ENCODE data around the gene IGFL2.

The IGFL2 gene

GRCh38 chr19:46126086-46126580 is 21.9 kb upstream of the IGFL2 start:
- Histone ChIP-seq H3K36me3 (replicated peaks) (no peaks in the 10 kb centered on the region), H3K27me3 (ENCODE audit: low read depth) (peaks cover 41% of the 10 kb centered on the region), H3K4me1 (no peaks in the 10 kb centered on the region), H3K4me3 (no peak overlapping the region), H3K9me3 (no peaks in the 10 kb centered on the region)
- DNase-seq (ENCODE audit: low spot score in 2 of 2), result no peak
- in situ Hi-C loops (cut with MboI; ENCODE audit: low sequenced_read_pairs), result no loop called here

GRCh38 chr19:46131485-46132143 is 16.4 kb upstream of the IGFL2 start:
- DNase-seq (ENCODE audit: low spot score in 2 of 2), result no peak
- H3K4me1 ChIP-seq, result peaks cover 4% of the 10 kb centered on the region; the same call in 1 of the 2 replicates
- H3K27me3 ChIP-seq (ENCODE audit: low read depth), result peaks cover 24% of the 10 kb centered on the region
- H3K4me3 ChIP-seq, result no peak overlapping the region
- H3K9me3 ChIP-seq, result no peaks in the 10 kb centered on the region
- in situ Hi-C loops (cut with MboI; ENCODE audit: low sequenced_read_pairs), result no loop called here
- no peaks in the 10 kb centered on the region for H3K36me3 ChIP-seq (replicated peaks)

DNA sequence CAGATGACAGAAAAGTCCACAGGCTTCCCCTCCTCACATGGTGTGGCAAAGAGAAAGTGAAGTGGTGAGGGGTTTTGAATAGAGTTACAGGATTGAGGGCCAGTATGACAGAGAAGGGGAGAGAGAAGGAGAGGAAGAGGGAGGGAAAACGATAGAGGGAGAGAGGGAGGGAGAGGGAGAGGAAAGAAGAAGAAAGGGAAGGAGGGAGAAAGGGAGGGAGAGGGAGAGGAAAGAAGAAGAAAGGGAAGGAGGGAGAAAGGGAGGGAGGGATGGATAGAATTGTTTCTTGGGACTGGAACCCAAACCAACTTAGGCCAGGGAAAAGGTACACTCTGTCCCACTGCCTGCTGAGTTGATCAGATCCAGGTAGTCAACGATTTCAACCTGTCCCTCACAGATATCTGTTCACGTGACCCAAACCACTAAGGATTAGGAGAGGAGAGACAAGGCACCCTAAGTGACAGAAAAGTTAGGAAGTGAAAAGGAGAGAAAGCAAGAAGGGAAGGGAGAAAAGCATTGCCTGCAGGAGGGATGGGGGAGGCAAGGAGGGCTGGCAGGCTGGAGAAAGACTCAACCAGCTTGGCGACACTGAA is 15.4 kb upstream of the IGFL2 start:
- Histone ChIP-seq H3K27me3 (ENCODE audit: low read depth) (peaks cover 21% of the 10 kb centered on the region), H3K36me3 (replicated peaks) (no peaks in the 10 kb centered on the region), H3K4me3 (no peak overlapping the region), H3K4me1 (peaks cover 4% of the 10 kb centered on the region; the same call in 1 of the 2 replicates), H3K9me3 (no peaks in the 10 kb centered on the region)
- in situ Hi-C loops (cut with MboI; ENCODE audit: low sequenced_read_pairs), result no loop called here
- DNase-seq (ENCODE audit: low spot score in 2 of 2), result no peak

GRCh38 chr19:46133101-46133627 is 14.9 kb upstream of the IGFL2 start:
- in situ Hi-C loops (cut with MboI; ENCODE audit: low sequenced_read_pairs), result no loop called here
- Histone ChIP-seq H3K4me1 (peaks cover 4% of the 10 kb centered on the region; the same call in 1 of the 2 replicates), H3K27me3 (ENCODE audit: low read depth) (peaks cover 17% of the 10 kb centered on the region), H3K9me3 (no peaks in the 10 kb centered on the region), H3K36me3 (replicated peaks) (no peaks in the 10 kb centered on the region), H3K4me3 (no peak overlapping the region)
- peak; percentile 53 to 55 for DNase-seq (ENCODE audit: low spot score in 2 of 2)

DNA sequence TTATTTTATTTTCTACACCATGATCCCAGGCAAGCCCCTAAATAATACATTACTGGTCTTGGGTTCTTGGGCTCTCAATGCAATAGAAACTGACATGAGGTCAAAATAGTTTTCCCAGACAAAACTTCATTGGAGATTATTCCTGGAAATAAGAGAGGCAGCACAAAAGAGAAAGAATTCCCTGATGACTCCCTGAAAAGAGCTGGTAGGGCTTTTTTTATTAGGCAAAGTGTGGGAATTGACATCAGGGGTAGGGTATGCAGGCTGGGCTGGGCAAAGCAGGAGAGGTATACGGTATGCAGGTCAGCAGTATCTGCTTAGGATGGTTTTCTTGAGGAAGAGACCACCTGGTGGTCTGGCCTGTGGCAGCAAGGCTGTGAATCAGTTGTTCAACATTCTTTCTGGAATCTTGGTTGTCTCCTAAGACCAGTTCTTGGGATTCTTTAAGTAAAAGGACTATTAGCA is 14.2 kb upstream of the IGFL2 start:
- Histone ChIP-seq H3K9me3 (no peaks in the 10 kb centered on the region), H3K27me3 (ENCODE audit: low read depth) (peaks cover 11% of the 10 kb centered on the region), H3K4me3 (no peak overlapping the region), H3K36me3 (replicated peaks) (no peaks in the 10 kb centered on the region), H3K4me1 (peaks cover 4% of the 10 kb centered on the region; the same call in 1 of the 2 replicates)
- in situ Hi-C loops (cut with MboI; ENCODE audit: low sequenced_read_pairs), result no loop called here
- DNase-seq (ENCODE audit: low spot score in 2 of 2), result no peak

DNA sequence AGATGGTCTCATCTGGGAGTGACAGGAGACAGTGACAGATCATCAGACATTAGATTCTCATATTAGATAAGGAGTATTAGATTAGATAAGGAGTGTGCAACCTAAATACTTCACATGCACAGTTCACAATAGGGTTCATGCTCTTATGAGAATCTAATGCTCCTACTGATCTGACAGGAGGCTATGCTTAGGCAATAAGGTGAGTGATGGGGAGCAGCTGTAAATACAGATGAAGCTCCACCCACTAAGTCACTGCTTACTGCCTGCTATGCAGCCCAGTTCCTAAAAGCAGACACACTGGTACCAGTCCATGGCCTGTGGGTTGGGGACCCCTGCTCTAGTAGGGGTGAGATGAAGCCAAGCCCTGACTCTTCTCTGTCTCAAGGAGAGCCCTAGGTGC is 13.5 kb upstream of the IGFL2 start:
- DNase-seq (ENCODE audit: low spot score in 2 of 2), result no peak
- Histone ChIP-seq H3K36me3 (replicated peaks) (no peaks in the 10 kb centered on the region), H3K9me3 (no peaks in the 10 kb centered on the region), H3K27me3 (ENCODE audit: low read depth) (peaks cover 6% of the 10 kb centered on the region), H3K4me3 (no peak overlapping the region), H3K4me1 (peaks cover 4% of the 10 kb centered on the region; the same call in 1 of the 2 replicates)
- in situ Hi-C loops (cut with MboI; ENCODE audit: low sequenced_read_pairs), result no loop called here

- no peak for DNase-seq (ENCODE audit: low spot score in 2 of 2)
- H3K27me3 ChIP-seq (ENCODE audit: low read depth), result peaks cover 9% of the 10 kb centered on the region; the same call in 1 of the 2 replicates
- H3K4me3 ChIP-seq, result no peak overlapping the region
- no peaks in the 10 kb centered on the region for H3K9me3 ChIP-seq
- peaks cover 4% of the 10 kb centered on the region; the same call in 1 of the 2 replicates for H3K4me1 ChIP-seq
- in situ Hi-C loops (cut with MboI; ENCODE audit: low sequenced_read_pairs), result no loop called here
- H3K36me3 ChIP-seq (replicated peaks), result no peaks in the 10 kb centered on the region
Measured at GRCh38 chr19:46137915-46138473, 10.0 kb upstream of the IGFL2 start.

DNA sequence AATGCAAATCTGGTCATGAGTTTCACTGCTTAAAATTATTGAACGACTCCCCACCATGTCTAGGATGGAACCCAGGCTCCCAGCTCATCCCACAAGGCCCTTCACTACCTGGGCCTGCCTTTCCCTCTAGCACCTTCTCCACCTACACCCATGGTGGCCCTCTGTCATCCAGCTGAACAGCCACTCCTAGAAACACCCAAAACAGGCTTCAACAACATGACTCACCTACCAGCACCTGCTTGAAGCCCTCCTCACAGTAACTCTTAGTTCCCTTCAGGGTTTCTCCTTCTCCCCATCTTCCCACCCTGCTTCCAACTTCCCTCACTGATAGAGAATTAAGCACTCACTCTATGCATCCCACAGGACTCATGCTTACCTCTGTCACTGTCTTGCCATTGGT is 6.6 kb upstream of the IGFL2 start:
- in situ Hi-C loops (cut with MboI; ENCODE audit: low sequenced_read_pairs), result no loop called here
- Histone ChIP-seq H3K4me3 (no peak overlapping the region), H3K36me3 (replicated peaks) (no peaks in the 10 kb centered on the region), H3K9me3 (no peaks in the 10 kb centered on the region), H3K27me3 (ENCODE audit: low read depth) (peaks cover 16% of the 10 kb centered on the region; the same call in 1 of the 2 replicates), H3K4me1 (no peaks in the 10 kb centered on the region)
- no peak for DNase-seq (ENCODE audit: low spot score in 2 of 2)

GRCh38 chr19:46142294-46142693 is 5.7 kb upstream of the IGFL2 start:
- H3K27me3 ChIP-seq (ENCODE audit: low read depth), result peaks cover 18% of the 10 kb centered on the region; the same call in 1 of the 2 replicates
- H3K9me3 ChIP-seq, result no peaks in the 10 kb centered on the region
- H3K36me3 ChIP-seq (replicated peaks), result no peaks in the 10 kb centered on the region
- in situ Hi-C loops (cut with MboI; ENCODE audit: low sequenced_read_pairs), result no loop called here
- H3K4me3 ChIP-seq, result no peak overlapping the region
- DNase-seq (ENCODE audit: low spot score in 2 of 2), result no peak
- H3K4me1 ChIP-seq, result no peaks in the 10 kb centered on the region

DNA sequence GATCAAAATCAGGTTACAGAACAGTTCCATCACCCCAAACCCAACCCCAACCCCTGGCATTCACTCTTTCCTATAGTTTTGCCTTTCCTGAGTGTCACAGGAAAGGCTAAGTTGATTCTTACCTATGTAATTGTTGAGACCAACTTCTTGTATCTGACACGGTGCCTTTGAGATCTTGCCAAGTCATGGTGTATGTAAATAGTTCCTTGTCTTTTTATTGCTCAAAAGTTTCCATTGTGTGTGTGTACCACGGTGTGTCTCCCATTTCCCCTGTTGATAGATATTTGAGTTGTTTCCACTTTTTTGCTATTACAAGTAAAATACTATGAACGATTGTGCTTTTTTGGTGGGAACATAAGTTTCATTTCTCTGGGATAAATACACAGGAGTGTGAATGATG is 3.3 kb upstream of the IGFL2 start:
- H3K9me3 ChIP-seq, result no peaks in the 10 kb centered on the region
- no peak overlapping the region for H3K4me3 ChIP-seq
- H3K27me3 ChIP-seq (ENCODE audit: low read depth), result peaks cover 18% of the 10 kb centered on the region; the same call in 1 of the 2 replicates
- no peak for DNase-seq (ENCODE audit: low spot score in 2 of 2)
- H3K36me3 ChIP-seq (replicated peaks), result no peaks in the 10 kb centered on the region
- in situ Hi-C loops (cut with MboI; ENCODE audit: low sequenced_read_pairs), result no loop called here
- H3K4me1 ChIP-seq, result no peaks in the 10 kb centered on the region

DNA sequence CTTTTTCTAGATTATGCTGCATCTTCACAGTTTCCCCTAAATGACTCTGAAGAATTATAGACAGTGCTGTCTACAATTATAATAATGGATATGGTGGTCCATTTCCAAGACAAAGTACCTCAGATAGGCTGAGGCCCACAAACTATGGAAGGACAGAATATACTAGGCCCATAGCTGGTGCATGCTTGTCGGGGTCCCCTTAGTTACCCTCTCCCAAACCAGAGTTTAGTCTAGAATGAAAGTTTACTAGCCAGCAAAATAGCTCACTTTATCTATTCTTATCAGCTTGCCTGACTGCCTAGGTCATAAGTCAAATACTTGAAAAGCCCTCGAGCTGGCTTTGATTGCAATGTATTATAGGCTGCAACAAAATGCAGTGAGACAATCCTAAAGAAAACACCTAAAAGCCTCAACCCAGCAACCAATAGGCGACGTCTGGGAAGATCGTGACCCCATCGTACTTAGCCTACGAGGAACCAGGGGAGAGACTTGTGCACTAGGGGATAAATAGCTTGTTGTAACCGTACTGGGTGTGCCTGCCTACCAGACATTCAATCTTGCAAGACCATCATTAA is 785 bp upstream of the IGFL2 start:
- no peaks in the 10 kb centered on the region for H3K36me3 ChIP-seq (replicated peaks)
- H3K4me1 ChIP-seq, result no peaks in the 10 kb centered on the region
- in situ Hi-C loops (cut with MboI; ENCODE audit: low sequenced_read_pairs), result no loop called here
- H3K9me3 ChIP-seq, result no peaks in the 10 kb centered on the region
- DNase-seq (ENCODE audit: low spot score in 2 of 2), result no peak
- no peak overlapping the region for H3K4me3 ChIP-seq
- peaks cover 20% of the 10 kb centered on the region; the same call in 1 of the 2 replicates for H3K27me3 ChIP-seq (ENCODE audit: low read depth)

GRCh38 chr19:46150606-46151005 is 2.6 kb downstream of the IGFL2 start:
- H3K36me3 ChIP-seq (replicated peaks), result no peaks in the 10 kb centered on the region
- H3K4me1 ChIP-seq, result no peaks in the 10 kb centered on the region
- no peak for DNase-seq (ENCODE audit: low spot score in 2 of 2)
- no peaks in the 10 kb centered on the region for H3K9me3 ChIP-seq
- no peak overlapping the region for H3K4me3 ChIP-seq
- in situ Hi-C loops (cut with MboI; ENCODE audit: low sequenced_read_pairs), result no loop called here
- H3K27me3 ChIP-seq (ENCODE audit: low read depth), result peaks cover 22% of the 10 kb centered on the region

GRCh38 chr19:46155237-46155636 is 7.2 kb downstream of the IGFL2 start:
- in situ Hi-C loops (cut with MboI; ENCODE audit: low sequenced_read_pairs), result no loop called here
- Histone ChIP-seq H3K9me3 (no peaks in the 10 kb centered on the region), H3K27me3 (ENCODE audit: low read depth) (peaks cover 18% of the 10 kb centered on the region), H3K36me3 (replicated peaks) (no peaks in the 10 kb centered on the region), H3K4me3 (no peak overlapping the region), H3K4me1 (no peaks in the 10 kb centered on the region)
- no peak for DNase-seq (ENCODE audit: low spot score in 2 of 2)

All from HAP-1 (cell line).